Thyroid gland (tissue), 4 donors: Measurements from ENCODE around the gene L3MBTL4.

Source experiments
- POLR2A ChIP-seq, 2 donors: fragments of 450-650 bp; IDR thresholded peaks; one replicate each; pipeline ENCODE4 v1.6.1; 2017; ENCODE audit warnings: antibody characterized with exemption in 2 of 2, mild to moderate bottlenecking in 2 of 2, moderate library complexity in 1 of 2
- TF ChIP-seq, protein P1 (sequence below), 6 experiments: fragments of 200-600 bp in 3 of 6; fragments of 450-650 bp in 3 of 6; sonication (generic) in 3 of 6; IDR thresholded peaks; one replicate each; pipeline ENCODE4 v1.5.1; 2016 to 2019; ENCODE audit warnings: antibody characterized with exemption in 6 of 6, mild to moderate bottlenecking in 2 of 6, inconsistent platforms in 1 of 6, moderate library complexity in 1 of 6

DNA sequence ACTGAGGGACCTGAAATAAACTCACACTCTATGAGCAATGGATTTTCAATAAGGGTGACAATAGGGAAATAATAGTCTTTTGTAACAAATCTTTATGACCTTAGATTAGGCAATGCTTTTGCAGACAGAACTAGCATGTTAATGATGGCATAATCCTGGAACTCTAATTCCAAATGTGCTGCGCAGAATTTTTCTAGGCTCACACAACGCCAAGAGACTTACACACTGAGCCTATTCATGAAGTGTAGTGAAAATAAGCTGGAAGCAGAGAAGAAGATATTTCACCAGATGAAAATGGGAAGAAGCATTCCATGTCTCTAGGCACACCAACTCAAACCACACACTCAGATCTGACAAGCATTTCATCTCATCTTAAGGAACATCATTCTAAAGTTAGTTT lies 178.5 kb downstream of the L3MBTL4 start:
- TF ChIP-seq POLR2A (IDR thresholded peaks at IDR 0.05): no peak
- TF ChIP-seq, protein P1, sequence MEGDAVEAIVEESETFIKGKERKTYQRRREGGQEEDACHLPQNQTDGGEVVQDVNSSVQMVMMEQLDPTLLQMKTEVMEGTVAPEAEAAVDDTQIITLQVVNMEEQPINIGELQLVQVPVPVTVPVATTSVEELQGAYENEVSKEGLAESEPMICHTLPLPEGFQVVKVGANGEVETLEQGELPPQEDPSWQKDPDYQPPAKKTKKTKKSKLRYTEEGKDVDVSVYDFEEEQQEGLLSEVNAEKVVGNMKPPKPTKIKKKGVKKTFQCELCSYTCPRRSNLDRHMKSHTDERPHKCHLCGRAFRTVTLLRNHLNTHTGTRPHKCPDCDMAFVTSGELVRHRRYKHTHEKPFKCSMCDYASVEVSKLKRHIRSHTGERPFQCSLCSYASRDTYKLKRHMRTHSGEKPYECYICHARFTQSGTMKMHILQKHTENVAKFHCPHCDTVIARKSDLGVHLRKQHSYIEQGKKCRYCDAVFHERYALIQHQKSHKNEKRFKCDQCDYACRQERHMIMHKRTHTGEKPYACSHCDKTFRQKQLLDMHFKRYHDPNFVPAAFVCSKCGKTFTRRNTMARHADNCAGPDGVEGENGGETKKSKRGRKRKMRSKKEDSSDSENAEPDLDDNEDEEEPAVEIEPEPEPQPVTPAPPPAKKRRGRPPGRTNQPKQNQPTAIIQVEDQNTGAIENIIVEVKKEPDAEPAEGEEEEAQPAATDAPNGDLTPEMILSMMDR (IDR thresholded peaks at IDR 0.05): no peak
